ENCODE measurements around the gene VEGFA.

DNA sequence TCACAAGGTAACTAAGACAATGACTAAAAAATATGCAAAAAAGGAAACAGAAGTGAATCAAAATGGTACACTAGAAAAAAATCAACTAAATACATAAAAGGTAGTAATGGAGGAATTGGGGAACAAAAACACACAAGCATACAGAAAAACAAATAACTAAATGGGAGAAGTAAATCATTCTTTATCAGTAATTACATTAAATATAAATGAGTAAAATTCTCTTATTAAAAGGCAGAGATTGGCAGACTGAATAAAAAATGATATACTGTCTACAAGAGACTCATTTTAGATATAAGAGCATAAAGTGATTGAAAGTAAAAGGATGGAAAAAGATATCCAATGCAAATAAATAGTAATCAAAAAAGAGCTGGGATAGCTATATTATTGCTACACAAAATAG is 39.4 kb upstream of the VEGFA start:
- TF ChIP-seq, protein P1, sequence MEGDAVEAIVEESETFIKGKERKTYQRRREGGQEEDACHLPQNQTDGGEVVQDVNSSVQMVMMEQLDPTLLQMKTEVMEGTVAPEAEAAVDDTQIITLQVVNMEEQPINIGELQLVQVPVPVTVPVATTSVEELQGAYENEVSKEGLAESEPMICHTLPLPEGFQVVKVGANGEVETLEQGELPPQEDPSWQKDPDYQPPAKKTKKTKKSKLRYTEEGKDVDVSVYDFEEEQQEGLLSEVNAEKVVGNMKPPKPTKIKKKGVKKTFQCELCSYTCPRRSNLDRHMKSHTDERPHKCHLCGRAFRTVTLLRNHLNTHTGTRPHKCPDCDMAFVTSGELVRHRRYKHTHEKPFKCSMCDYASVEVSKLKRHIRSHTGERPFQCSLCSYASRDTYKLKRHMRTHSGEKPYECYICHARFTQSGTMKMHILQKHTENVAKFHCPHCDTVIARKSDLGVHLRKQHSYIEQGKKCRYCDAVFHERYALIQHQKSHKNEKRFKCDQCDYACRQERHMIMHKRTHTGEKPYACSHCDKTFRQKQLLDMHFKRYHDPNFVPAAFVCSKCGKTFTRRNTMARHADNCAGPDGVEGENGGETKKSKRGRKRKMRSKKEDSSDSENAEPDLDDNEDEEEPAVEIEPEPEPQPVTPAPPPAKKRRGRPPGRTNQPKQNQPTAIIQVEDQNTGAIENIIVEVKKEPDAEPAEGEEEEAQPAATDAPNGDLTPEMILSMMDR (IDR thresholded peaks at IDR 0.05) = no peak
- no peak for TF ChIP-seq POLR2A (IDR thresholded peaks at IDR 0.05; ENCODE audit: low read depth)
